ENCODE results near the gene HLA-G.

The HLA-G gene

DNA sequence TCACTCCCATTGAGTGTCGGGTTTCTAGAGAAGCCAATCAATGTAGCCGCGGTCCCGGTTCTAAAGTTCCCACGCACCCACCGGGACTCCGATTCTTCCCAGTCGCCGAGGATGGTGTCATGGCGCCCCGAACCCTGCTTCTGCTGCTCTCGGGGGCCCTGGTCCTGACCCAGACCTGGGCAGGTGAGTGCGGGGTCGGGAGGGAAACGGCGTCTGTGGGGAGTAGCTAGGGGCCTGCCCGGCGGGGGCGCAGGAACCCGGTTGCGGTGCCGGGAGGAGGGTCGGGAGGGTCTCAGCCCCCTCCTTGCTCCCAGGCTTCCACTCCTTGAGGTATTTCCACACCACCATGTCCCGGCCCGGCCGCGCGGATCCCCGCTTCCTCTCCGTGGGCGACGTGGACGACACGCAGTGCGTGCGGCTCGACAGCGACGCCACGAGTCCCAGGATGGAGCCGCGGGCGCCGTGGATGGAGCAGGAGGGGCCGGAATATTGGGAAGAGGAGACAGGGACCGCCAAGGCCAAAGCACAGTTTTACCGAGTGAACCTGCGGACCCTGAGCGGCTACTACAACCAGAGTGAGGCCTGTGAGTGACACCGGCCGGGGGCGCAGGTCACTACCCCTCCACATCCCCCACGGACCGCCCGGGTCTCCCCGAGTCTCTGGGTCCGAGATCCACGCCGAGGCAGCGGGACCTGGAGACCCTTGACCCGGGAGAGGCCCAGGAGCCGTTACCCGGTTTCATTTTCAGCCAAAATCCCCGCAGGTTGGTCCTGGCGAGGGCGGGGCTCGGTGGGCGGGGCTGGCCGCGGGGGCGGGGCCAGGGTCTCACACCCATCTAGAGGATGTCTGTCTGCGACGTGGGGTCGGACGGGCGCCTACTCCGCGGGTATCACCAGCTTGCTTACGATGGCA is 35.2 kb upstream of the HLA-G start:
- CTCF ChIA-PET: interaction anchor here (1.1 to 1.3 kb wide), 3 partner anchors 42 to 54 kb away, joined by 3 to 5 read pairs (median 3); no protein-coding TSS in a partner anchor
- peak; percentile 62 for TF ChIP-seq CTCF (IDR thresholded peaks at IDR 0.05; ENCODE audit: insufficient read depth, low read length, missing control alignments)
- DNase-seq (ENCODE audit: low read depth, low spot score): no peak
- H3K4me3 ChIP-seq (ENCODE audit: low read depth, low read length): peak overlapping the region; percentile 49
- POLR2A ChIA-PET: no interaction called here

DNA sequence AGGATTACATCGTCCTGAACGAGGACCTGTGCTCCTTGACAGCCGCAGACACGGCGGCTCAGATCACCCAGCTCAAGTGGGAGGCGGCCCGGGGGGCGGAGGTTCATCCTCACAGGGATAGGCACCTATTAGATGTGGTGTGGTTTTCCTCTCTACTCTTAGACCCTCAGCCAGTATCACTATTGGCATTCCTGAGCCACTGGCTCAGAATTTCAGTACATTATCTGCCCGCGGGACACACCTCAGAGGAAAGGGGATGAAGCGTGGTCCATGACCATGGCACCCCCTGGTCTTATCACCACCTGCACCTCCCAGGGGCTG is 34.6 kb upstream of the HLA-G start:
- POLR2A ChIA-PET: no interaction called here
- DNase-seq (ENCODE audit: low read depth, low spot score): no peak

GRCh38 chr6:29793796-29794195 is 33.8 kb upstream of the HLA-G start:
- ChIA-PET POLR2A (no interaction called here), CTCF (interaction anchor here (0.8 to 2.2 kb wide), 5 partner anchors 41 to 139 kb away, joined by 3 to 7 read pairs (median 3); no protein-coding TSS in a partner anchor)
- no peak for TF ChIP-seq CTCF (IDR thresholded peaks at IDR 0.05; ENCODE audit: insufficient read depth, low read length, missing control alignments)
- no peak for DNase-seq (ENCODE audit: low read depth, low spot score)
- H3K4me3 ChIP-seq (ENCODE audit: low read depth, low read length): no peak overlapping the region

More for the DNA sequence above, 34.6 kb upstream of the HLA-G start:
- CTCF ChIA-PET: interaction anchor here (1.3 kb wide), 1 partner anchor 55 kb away, joined by 3 read pairs; no protein-coding TSS in a partner anchor
- H3K4me3 ChIP-seq (ENCODE audit: low read depth, low read length): peak overlapping the region; percentile 49
- TF ChIP-seq CTCF (IDR thresholded peaks at IDR 0.05; ENCODE audit: insufficient read depth, low read length, missing control alignments): no peak

DNA sequence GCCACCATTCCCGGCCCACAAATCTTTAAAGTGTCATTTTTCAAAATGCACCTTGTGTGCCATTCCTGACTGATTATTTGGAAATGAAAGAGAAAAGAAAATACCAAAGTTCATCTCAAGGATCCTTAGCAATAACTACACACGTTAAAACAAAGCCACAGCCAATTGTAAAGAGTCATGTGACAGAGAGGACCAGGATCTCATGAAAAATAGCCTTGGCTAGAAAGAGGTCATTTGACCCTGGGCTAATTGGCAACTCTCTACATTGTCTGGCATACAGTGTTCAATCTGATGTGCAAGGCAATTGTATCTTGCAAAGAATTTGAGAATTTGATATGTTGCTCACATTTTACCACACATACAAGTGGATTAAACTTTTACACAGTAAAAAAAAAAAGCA is 31.6 kb upstream of the HLA-G start:
- ChIA-PET CTCF (interaction anchor here (1.3 kb wide), 1 partner anchor 58 kb away, joined by 4 read pairs; no protein-coding TSS in a partner anchor), POLR2A (no interaction called here)
- DNase-seq (ENCODE audit: low read depth, low spot score): no peak
- no peak for TF ChIP-seq CTCF (IDR thresholded peaks at IDR 0.05; ENCODE audit: insufficient read depth, low read length, missing control alignments)
- H3K4me3 ChIP-seq (ENCODE audit: low read depth, low read length): no peak overlapping the region

GRCh38 chr6:29797135-29797534 is 30.5 kb upstream of the HLA-G start:
- no peak overlapping the region for H3K4me3 ChIP-seq (ENCODE audit: low read depth, low read length)
- DNase-seq (ENCODE audit: low read depth, low spot score): no peak
- TF ChIP-seq CTCF (IDR thresholded peaks at IDR 0.05; ENCODE audit: insufficient read depth, low read length, missing control alignments): no peak
- CTCF ChIA-PET: interaction anchor here (1.3 kb wide), 1 partner anchor 59 kb away, joined by 4 read pairs; no protein-coding TSS in a partner anchor
- POLR2A ChIA-PET: no interaction called here

- H3K4me3 ChIP-seq (ENCODE audit: low read depth, low read length): no peak overlapping the region
- ChIA-PET POLR2A (no interaction called here), CTCF (no interaction called here)
- no peak for DNase-seq (ENCODE audit: low read depth, low spot score)
- no peak for TF ChIP-seq CTCF (IDR thresholded peaks at IDR 0.05; ENCODE audit: insufficient read depth, low read length, missing control alignments)
These were observed 29.7 kb upstream of the HLA-G start for GRCh38 chr6:29797966-29798365.

All from AG04449 (cell line).